ENCODE measurements around the gene CAPN3.

CAPN3 gene

GRCh38 chr15:42457445-42458442, 98.4 kb downstream of the CAPN3 start:
- DNase-seq: peak; percentile 53

- no peak for DNase-seq
Measured at GRCh38 chr15:42461261-42461660, 102.0 kb downstream of the CAPN3 start.
